ENCODE measurements around the gene CDK5RAP3. TPM values are rescaled to one million over a fixed set of nuclear protein-coding genes. Genes with fewer than 3 reads are reported as not detected.

Gene CDK5RAP3
- total and polyA plus RNA-seq, 2 donors (not counting 3 experiments of a cell fraction or from before 2014, with no cell fraction given), result 109 to 139 TPM

DNA sequence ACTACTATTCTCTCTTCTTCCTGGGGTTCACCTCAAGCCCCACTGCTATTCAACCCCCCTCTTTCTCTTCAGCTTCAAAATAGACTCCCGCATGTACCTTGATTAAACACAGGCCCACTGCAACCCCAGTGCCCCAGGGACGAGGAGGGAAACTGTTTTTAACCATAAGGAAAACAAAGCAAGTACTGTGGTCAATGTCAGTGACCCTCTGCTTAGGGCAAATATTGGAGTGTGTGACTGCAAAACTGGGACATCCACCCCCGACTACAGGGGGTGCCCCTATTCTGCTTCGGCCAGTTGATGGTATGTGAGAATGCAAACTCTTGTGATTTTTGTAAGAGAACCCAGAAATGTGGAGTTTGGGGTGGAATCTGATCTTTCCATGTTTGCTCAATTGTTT, 39.1 kb upstream of the CDK5RAP3 start:
- H3K79me2 ChIP-seq (ENCODE audit: control insufficient read depth, insufficient read depth, low read length), result no peaks in the 10 kb centered on the region
- no peak overlapping the region for H3K9ac ChIP-seq (replicated peaks; ENCODE audit: extremely low read depth, insufficient read depth, low read length)
- dilution Hi-C loops (cut with MboI; ENCODE audit: extremely low pct_ligation_motif_present, low sequenced_read_pairs), result no loop called here
- H3K4me1 ChIP-seq (ENCODE audit: control insufficient read depth, extremely low read depth, insufficient read depth, low read length), result peaks cover 7% of the 10 kb centered on the region
- H3K27me3 ChIP-seq (ENCODE audit: control insufficient read depth in 2 of 2, insufficient read depth in 2 of 2, low read length in 2 of 2), result no peaks in the 10 kb centered on the region
- CTCF ChIA-PET, result interaction anchor here (1.4 kb wide), 2 partner anchors 10 to 15 kb away, joined by 6 to 9 read pairs; partner anchors contain the start of gene PNPO
- no peak overlapping the region for H2AFZ ChIP-seq (ENCODE audit: low read depth, low read length)
- DNase-seq (ENCODE audit: low read depth, low spot score) (no peak), FAIRE-seq (no peak)
- no peaks in the 10 kb centered on the region for H3K9me1 ChIP-seq (replicated peaks; ENCODE audit: control insufficient read depth, extremely low read depth, insufficient read depth, low read length)
- intact Hi-C loops (cut with micrococcal nuclease), result no loop called here
- TF ChIP-seq EZH2 (IDR thresholded peaks at IDR 0.05; ENCODE audit: borderline replicate concordance, low read depth, low read length, severe bottlenecking), result no peak
- no peak for TF ChIP-seq FOS (IDR thresholded peaks at IDR 0.05; ENCODE audit: borderline replicate concordance, insufficient read depth, low read length)
- TF ChIP-seq, protein P1, sequence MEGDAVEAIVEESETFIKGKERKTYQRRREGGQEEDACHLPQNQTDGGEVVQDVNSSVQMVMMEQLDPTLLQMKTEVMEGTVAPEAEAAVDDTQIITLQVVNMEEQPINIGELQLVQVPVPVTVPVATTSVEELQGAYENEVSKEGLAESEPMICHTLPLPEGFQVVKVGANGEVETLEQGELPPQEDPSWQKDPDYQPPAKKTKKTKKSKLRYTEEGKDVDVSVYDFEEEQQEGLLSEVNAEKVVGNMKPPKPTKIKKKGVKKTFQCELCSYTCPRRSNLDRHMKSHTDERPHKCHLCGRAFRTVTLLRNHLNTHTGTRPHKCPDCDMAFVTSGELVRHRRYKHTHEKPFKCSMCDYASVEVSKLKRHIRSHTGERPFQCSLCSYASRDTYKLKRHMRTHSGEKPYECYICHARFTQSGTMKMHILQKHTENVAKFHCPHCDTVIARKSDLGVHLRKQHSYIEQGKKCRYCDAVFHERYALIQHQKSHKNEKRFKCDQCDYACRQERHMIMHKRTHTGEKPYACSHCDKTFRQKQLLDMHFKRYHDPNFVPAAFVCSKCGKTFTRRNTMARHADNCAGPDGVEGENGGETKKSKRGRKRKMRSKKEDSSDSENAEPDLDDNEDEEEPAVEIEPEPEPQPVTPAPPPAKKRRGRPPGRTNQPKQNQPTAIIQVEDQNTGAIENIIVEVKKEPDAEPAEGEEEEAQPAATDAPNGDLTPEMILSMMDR (IDR thresholded peaks at IDR 0.05; ENCODE audit: extremely low read depth in 1 of 2, insufficient read depth in 1 of 2, low read depth in 1 of 2, low read length in 2 of 2), result no peak
- TF ChIP-seq MYC (IDR thresholded peaks at IDR 0.05; ENCODE audit: low read depth, low read length), result no peak
- TF ChIP-seq POLR2AphosphoS5 (IDR thresholded peaks at IDR 0.05; ENCODE audit: insufficient read depth, low read depth, low read length), result no peak
- TF ChIP-seq, protein P2, sequence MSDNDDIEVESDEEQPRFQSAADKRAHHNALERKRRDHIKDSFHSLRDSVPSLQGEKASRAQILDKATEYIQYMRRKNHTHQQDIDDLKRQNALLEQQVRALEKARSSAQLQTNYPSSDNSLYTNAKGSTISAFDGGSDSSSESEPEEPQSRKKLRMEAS (IDR thresholded peaks at IDR 0.05; ENCODE audit: insufficient read depth, insufficient read length), result no peak
- TF ChIP-seq POLR2A (IDR thresholded peaks at IDR 0.05; ENCODE audit: low read depth, low read length), result no peak
- no peak for TF ChIP-seq JUN (IDR thresholded peaks at IDR 0.05; ENCODE audit: borderline replicate concordance, insufficient read depth, insufficient read length, low read depth)
- no peak for TF ChIP-seq GATA2 (IDR thresholded peaks at IDR 0.05; ENCODE audit: insufficient read depth, insufficient read length, low read depth, low read length)
- no peaks in the 10 kb centered on the region for H4K20me1 ChIP-seq (replicated peaks; ENCODE audit: control insufficient read depth, extremely low read depth, insufficient read depth, low read length)
- no TSS peak for BruUV-seq (replicated peaks)
- POLR2A ChIA-PET, result no interaction called here
- H3K36me3 ChIP-seq (ENCODE audit: control insufficient read depth in 2 of 2, extremely low read depth in 1 of 2, insufficient read depth in 2 of 2, low read length in 2 of 2), result peaks cover 0 to 10% of the 10 kb centered on the region in 2 experiments
- H3K4me3 ChIP-seq (replicated peaks in 1 of 3; ENCODE audit: insufficient read depth in 1 of 3, low read depth in 1 of 3, low read length in 3 of 3), result no peak overlapping the region
- no peak overlapping the region for H3K27ac ChIP-seq (ENCODE audit: insufficient read depth, low read depth, low read length)
- H3K4me2 ChIP-seq (ENCODE audit: insufficient read depth, low read length), result no peak overlapping the region
- no peaks in the 10 kb centered on the region for H3K9me3 ChIP-seq (replicated peaks; ENCODE audit: control insufficient read depth, insufficient read depth, low read length)
